Retinal pigment epithelial cell (primary cell): Measurements from ENCODE around the gene UROS.
A peak's percentile ranks its signal among the peaks of the same experiment; 100 is the strongest.

Experiments
- DNase-seq: peaks from one replicate; pipeline ENCODE4 v3.0.0-alpha.2; 2010; ENCODE audit warnings: low read depth
- H3K4me3 ChIP-seq: 2 replicates; pipeline ENCODE4 v1.5.1; 2011; ENCODE audit warnings: mild to moderate bottlenecking, low read length, control low read depth, moderate library complexity
- TF ChIP-seq, protein P1 (sequence below): conservative IDR thresholded peaks from 2 replicates; pipeline ENCODE4 v1.5.1; 2011; ENCODE audit warnings: low read depth, low read length, control low read depth, inconsistent platforms

UROS gene

DNA sequence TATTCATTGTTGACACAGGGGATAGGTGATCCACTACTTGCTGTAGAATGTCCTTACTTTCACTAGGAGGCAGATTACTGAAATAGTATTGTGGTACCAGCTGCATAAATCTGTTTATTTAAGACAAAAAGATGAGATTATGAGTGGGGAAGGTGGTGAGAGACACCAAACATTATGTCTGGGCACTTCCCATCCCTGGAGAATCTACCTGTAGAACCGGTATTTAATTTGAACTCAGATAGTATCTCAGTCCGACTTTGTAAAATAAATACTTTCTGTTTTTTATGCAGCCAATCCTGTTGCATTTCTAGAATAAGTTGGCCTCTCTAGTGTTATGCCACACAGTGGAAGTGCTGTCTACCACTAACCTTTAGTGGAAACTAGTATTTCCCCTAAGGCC lies 13.7 kb upstream of the UROS start:
- no peak for DNase-seq
- TF ChIP-seq, protein P1, sequence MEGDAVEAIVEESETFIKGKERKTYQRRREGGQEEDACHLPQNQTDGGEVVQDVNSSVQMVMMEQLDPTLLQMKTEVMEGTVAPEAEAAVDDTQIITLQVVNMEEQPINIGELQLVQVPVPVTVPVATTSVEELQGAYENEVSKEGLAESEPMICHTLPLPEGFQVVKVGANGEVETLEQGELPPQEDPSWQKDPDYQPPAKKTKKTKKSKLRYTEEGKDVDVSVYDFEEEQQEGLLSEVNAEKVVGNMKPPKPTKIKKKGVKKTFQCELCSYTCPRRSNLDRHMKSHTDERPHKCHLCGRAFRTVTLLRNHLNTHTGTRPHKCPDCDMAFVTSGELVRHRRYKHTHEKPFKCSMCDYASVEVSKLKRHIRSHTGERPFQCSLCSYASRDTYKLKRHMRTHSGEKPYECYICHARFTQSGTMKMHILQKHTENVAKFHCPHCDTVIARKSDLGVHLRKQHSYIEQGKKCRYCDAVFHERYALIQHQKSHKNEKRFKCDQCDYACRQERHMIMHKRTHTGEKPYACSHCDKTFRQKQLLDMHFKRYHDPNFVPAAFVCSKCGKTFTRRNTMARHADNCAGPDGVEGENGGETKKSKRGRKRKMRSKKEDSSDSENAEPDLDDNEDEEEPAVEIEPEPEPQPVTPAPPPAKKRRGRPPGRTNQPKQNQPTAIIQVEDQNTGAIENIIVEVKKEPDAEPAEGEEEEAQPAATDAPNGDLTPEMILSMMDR, result no peak
- H3K4me3 ChIP-seq, result no peak overlapping the region

DNA sequence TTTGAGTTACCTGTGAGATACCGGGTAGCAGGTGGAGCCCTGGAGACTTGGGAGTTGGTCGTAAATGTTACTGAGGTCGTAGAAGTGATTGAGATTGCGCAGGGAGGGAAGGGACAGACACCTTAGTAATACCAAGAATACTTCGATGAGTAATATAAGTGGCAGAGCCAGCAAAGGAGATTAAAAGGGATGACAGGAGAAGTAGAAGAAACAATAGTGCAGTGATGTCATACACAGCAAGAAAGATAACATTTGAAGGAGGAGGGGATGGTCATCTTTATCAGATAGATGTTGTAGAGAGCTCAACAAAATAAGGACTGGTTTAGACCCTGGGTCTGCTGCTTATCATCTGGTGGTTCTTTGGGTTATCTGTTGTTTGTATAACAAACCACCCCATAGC lies 5.3 kb upstream of the UROS start:
- TF ChIP-seq, protein P1, result no peak

DNA sequence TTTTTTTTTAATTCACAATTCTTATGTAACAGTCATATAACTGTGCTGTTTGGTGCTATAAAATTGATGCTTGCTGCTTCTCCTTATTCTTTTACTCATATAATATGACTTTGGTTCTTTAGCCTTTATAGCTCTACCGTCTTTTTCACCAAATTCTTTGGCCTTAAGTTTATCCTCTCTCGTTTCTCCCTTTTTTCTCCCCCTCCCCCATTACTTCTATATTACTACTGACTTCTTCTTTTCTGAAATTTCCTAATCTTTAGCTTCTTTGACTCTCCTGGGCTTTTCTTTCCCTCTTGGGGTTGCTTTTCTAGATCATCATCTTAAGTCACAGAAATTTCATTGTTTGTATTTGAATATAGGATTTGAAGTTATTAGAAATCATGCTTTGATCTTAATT lies 4.1 kb upstream of the UROS start:
- H3K4me3 ChIP-seq, result no peak overlapping the region
- no peak for DNase-seq
- TF ChIP-seq, protein P1, result no peak

More for the DNA sequence above, 5.3 kb upstream of the UROS start:
- DNase-seq, result no peak
- no peak overlapping the region for H3K4me3 ChIP-seq

DNA sequence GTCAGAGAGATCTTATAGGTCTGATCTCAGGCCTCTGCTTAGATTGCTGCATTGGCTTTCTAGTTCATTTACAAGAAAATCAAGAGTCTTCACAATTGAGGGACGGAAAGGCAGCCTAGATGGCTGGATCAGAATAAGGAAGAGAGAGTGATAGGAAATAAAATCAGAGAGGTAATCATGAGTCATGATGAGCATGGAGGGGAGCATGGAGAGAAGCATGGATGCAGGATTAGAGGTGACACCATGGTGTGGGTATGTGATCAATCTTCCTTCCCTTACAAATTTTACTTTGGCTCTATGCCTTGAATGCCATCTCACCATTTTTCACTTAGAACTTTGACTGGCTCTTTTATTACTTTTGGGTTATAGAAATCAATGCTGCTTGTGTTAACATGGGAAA lies 1.7 kb upstream of the UROS start:
- no peak for DNase-seq
- TF ChIP-seq, protein P1, result no peak
- H3K4me3 ChIP-seq, result peak overlapping the region; percentile 100

DNA sequence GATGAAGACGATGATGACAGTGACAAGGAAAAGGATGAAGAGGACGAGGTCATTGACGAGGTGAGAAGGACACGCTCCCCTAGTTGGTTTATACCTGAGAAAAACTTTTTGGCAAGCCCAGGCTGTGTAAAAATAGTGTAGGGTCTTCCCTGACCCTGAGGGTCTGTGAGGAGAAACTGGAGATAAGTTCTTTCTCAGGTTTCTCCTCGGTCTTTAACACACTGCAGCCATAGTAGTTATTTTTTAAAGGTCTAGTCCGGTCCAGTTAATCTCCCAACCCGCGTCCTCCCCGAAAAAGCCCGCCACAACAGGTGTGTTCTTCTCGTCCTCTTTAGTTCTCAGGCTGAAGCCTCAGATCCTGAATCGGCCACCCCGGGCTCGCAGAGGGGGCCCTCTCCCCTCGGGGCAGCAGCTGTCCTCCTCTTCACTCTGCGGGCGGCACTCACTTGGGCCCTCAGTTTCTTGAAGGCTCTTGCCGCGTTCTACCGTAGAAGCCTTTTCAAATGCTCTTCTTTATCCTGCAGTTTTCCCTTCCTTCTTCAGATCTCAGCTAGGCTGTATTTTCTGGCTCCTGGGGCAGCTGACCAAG lies 699 bp upstream of the UROS start:
- no peak for DNase-seq
- TF ChIP-seq, protein P1, result no peak
- peak overlapping the region; percentile 100 for H3K4me3 ChIP-seq

DNA sequence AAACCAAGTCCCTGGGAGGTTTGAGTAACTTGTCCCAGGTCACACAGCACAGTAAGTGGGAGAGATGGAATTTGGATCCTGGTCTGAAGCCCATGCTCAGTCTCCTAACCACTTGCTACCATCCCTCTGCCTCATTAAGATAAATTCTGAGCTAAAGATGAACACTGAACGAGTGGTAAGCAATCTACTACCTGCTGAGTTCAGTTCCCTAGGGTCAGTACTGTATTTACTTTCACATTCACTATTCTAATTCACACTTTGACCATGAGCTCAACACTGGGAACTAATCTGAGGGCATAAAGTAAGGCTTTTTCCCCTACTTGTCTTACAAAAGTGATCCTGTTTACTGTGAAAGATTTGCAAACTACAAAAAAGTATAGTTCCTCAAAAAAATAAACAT lies 2.4 kb downstream of the UROS start:
- DNase-seq, result no peak
- TF ChIP-seq, protein P1, result no peak

DNA sequence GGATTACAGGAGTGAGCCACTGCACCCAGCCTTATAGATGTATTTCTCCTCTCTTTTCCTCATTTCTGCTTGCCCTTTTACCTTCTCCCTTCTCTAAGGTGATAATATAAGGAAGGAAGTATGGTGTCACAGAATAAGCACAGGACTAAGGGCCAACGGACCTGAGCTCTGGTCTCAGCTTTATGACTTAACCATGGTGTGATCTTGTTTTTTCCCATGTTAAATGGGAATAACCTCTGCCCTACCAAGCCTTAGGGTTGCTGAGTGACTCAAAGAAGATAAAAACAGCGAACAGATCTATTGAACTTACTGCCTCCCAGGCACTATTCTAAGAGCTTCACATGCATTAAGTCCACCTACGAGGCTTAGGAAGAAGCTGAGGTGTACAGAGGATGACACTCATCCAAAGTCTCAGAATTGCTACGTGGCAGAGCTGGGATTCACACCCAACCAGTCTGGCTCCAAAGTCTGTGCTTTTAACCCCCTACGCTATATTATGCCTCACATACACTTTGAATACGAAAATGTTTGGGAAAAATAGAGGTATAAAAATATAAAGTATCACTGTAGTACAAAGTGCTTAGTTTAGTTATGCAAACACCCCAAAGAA lies 5.6 kb downstream of the UROS start:
- TF ChIP-seq, protein P1, result no peak
- no peak for DNase-seq
- no peak overlapping the region for H3K4me3 ChIP-seq

More for the DNA sequence above, 2.4 kb downstream of the UROS start:
- no peak overlapping the region for H3K4me3 ChIP-seq
